ENCODE data around the gene DCAF6. TPM values are rescaled to one million over a fixed set of nuclear protein-coding genes. Genes with fewer than 3 reads are reported as not detected.

The DCAF6 gene
- total RNA-seq, 1 donor from 2014 or later = 118 TPM

GRCh38 chr1:168100315-168101002 is 164.0 kb downstream of the DCAF6 start:
- DNase-seq (ENCODE audit: low read depth) = no peak

DNA sequence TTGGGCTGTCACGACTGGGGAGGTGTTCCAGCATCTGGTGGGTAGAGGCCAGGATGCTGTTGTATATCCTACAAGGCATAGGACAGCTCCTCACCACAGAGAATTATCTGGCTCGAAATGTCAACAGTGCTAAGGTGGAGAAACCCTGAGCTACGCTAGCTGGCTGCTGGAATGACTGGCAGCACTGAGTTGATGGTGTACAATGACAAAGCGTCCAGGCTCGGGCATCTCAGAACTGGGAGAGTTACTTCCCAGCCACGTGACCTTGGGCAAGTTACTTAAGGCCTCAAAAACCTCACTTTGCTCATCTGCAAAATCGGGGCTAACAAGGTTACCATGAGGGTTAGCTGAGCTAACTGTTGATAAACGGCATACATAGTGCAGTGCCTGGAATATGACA is 164.9 kb downstream of the DCAF6 start:
- no peak for DNase-seq (ENCODE audit: low read depth)

DNA sequence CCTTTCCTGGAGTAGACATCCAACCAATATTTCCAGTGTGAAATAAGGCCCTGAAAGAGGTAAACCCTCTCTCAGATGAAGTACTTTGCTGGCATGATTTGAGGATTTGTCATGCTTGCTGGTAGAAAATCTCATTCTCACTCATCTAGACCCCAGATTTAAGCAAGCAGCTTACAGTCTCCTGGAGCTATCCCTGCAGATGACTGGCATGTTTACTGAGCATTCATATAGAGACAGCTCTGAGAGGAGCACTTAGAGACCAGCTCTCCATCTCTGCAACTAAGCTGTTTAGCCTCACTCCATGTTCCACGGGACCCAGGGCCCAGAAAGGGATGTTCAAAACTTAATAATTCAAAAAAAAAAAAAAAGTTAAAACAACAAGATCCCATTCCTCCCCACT is 166.0 kb downstream of the DCAF6 start:
- DNase-seq (ENCODE audit: low read depth) = no peak

DNA sequence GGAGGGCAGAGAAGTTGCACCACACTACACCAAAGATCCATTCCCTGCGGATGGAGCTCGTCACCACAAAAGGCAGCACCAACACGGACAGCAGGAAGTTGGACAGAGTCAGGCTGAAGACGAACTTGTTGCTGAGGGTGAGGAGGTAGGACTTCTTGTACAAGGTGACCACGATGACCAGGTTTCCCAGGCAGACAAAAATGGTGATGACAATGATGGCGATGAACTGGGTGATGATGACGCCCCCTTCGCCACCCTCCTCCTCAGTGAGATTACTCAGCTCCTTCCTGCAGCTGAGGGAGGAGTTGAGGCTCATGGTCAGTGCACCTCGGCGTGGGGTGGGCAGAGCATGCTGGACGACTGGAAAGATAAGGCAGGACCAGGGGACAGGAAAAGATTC is 168.1 kb downstream of the DCAF6 start:
- DNase-seq (ENCODE audit: low read depth) = no peak

GRCh38 chr1:168105846-168106245 is 169.4 kb downstream of the DCAF6 start:
- no peak for DNase-seq (ENCODE audit: low read depth)

DNA sequence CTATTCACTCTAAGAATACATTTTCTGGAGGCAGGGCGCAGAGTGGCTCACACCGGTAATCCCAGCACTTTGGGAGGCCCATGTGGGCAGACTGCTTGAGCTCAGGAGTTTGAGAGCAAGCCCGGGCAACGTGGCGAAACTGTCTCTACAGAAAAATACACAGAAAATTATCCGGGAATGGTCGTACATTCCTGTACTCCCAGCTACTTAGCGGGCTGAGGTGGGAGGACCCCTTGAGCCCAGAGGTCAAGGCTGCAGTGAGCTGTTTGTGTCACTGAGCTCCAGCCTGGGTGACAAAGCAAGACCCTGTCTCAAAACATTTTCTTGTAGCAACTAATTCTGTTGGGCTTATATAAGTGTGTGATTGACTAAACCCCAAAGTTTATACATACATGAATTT is 169.8 kb downstream of the DCAF6 start:
- no peak for DNase-seq (ENCODE audit: low read depth)

DNA sequence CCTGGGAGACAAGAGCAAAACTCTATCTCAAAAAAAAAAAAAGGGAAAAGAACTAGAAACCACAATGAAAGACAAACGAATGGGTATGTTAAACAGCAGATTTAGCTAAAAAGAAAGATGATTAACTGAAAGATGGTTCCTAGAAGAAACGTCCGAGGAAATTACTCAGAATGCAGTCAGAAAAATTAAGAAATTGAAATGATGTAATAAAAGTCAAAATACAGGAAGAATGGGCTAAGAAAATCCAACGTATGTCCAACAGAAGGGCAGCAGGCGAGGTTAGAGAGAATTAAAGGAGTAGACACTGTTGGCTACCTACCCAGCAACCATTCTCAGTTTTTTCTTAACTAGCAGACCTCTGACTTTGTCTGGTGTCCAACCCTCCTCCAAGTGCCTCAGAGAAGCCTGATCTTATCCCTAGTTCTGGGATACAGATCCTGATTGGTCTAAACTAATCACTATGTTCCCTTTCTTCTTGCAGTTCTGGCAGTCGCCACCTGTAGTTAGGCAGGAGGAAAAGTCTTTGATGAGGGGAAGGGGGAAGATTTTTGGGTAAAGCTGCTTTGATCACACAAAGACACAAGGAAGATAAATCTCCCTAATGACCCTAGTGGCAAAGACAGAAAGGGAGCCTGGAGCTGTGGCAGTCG is 174.5 kb downstream of the DCAF6 start:
- DNase-seq (ENCODE audit: low read depth) = no peak

GRCh38 chr1:168112673-168113305 is 176.3 kb downstream of the DCAF6 start:
- peak; percentile 55 for DNase-seq (ENCODE audit: low read depth)

DNA sequence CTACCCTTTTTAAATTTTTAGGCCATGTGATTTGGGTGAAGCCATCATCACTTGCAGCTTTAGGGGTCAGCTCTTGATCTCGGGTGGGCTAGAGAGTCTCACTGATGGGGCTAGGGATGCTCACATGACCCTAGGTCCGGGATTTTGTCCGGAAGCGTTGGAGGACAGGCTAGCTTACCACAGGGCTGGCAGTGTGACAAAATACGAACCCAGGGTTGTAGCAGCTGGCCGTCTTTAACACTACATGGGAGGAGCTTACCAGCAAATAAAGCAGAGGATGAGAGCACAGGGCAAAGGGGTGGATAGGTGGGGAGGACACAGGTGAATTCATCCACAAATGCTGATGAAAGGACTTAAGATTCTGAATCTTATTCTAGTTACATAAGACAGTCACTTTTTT is 178.4 kb downstream of the DCAF6 start:
- no peak for DNase-seq (ENCODE audit: low read depth)

- no peak for DNase-seq (ENCODE audit: low read depth)
Observed at GRCh38 chr1:168116327-168116799, 179.9 kb downstream of the DCAF6 start.

GRCh38 chr1:168119750-168120149 is 183.3 kb downstream of the DCAF6 start:
- DNase-seq (ENCODE audit: low read depth) = no peak

DNA sequence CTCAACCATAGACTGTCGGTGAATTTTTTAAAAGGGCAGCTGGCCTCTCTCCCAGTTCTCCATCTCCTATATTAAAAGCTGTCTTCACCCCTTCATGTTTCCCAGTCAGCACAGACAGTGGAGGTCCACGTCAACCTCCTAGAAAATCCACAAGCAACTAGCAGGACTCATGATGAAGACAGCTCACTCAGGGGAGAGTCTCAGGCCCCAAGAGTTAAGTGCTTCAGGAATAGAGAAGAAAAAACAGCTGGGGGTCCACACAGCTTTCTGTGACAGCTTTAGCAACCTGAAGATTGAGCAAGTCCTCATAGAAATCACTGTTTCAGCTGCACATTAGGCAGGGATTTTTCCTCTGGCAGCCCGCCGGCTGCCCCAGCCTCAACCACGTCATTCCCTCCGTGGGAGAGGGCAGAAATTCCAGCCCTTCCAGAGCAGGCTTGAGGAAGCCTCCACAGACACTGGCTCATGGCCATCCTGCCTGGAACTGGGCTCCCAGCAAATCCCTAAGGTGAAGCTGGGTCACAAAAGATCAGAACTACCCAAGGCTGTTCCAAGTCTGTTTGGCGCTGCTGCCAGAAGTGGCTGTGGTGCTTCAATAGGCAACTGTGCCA is 185.0 kb downstream of the DCAF6 start:
- DNase-seq (ENCODE audit: low read depth) = peak; percentile 80

DNA sequence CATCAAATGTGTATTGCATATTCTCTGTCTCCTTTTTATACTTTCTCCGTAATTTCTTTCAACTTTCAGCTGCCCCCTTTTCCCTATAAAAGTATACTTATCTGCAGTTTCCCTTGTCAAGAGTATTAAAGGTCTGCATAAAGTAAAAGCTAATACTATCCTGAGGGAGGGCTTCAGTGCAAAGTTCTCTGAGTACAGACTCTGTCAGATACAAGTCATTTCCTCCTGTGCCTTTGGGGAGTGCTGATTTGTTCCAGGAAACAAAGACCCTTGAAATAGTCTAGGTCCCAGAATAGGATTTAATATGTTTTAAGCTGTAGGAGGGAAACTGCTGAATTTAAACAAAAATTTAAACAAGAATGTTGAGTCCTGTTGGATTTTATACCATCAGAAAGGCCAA is 188.6 kb downstream of the DCAF6 start:
- no peak for DNase-seq (ENCODE audit: low read depth)

MicroRNA genes within 50 kb of the gene (microRNA counts, 767-probe panel; counts per million panel counts)
- microRNA hsa-miR-1255b-5p = not detected

Small RNA genes lying within 50 kb of the gene (microRNA-seq; reads per million reads assigned to microRNA genes)
- gene MIR1255B2 = not detected

Other genes starting within 250 kb of the DCAF6 start
- 38.6 and 39.3 TPM in 2 replicates for gene MPZL1, start 214.7 kb upstream of the DCAF6 start, total RNA-seq
- gene ADCY10, start 22.5 kb upstream of the DCAF6 start, total RNA-seq = not detected in 2 replicates
- 60.4 TPM in 2 replicates for gene MPC2, start 389 bp downstream of the DCAF6 start, total RNA-seq
- gene GPR161, start 200.2 kb downstream of the DCAF6 start, total RNA-seq = 7.0 and 8.4 TPM in 2 replicates
- 47.8 and 49.0 TPM in 2 replicates for gene TIPRL, start 242.3 kb downstream of the DCAF6 start, total RNA-seq